Hypothalamus (tissue), 51 donors: ENCODE measurements around the gene SARDH.

Experiments
- DNase-seq, 51 donors: peaks; one replicate each; lab custom pipeline; 2025; lab: John Stamatoyannopoulos, UW

Gene SARDH

DNA sequence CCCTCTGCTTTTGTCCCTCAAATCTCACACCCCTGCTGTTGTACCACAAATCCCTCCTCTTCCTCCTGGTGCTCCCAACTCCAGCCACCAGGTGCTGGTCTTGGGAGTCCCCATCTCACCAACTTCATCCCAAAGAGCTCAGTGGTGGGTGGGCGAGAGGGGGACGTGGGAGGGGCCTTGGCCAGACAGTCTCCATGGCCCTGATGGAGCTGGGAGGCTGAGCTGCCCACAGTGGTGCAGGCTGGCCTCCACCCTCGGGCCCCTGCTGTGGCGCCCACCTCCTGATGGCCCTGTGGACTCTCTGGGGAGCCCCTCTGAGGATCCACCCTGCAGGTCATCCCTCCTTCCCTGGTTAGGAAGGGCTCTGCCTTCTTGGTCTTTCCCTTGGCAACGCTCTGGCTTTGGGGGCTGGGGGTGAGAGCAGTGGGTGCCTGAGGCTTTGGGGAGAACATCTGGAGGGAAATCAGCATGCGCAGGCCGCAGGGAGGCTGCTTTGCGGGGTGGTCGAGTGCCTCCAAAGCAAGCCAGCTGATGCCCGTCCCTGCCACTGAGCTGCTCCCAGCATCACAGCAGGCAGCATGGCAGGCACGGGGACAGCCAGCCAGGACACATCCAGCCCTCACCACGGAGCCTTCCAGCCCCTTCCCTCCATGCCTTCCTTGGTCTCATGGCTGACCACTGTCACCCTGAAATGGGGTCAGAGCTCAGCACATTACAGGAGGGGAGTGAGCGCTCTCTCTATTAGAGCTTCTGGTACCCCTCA lies 121.3 kb downstream of the SARDH start:
- no peak for DNase-seq

DNA sequence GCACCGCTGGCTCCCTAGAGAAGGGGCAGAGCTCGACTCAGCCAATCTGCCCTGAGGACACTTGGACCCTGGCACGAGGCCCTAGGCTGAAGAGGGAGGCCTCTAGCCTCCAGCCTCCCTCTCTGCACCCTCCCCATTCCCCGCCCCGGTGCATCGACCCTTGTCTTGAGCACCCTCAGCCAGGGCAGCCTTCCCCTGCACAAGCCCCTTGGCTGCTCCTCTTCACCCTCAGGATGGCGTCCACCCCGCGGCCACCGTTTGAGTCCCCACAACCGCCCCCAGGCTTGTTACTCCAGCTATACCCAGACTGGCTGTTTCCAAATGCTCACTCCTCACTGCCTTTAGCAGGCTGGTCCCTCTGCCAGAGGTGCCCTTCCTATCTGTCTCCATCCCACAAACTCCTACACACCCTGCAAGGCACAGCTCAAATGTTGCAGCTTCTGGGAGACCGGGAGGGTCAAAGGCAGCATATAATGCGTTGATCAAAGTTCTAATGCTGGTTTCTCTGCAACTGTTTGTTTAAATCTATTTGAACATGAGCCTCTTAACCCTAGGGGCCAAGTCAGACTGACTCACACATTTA lies 122.5 kb downstream of the SARDH start:
- no peak for DNase-seq

DNA sequence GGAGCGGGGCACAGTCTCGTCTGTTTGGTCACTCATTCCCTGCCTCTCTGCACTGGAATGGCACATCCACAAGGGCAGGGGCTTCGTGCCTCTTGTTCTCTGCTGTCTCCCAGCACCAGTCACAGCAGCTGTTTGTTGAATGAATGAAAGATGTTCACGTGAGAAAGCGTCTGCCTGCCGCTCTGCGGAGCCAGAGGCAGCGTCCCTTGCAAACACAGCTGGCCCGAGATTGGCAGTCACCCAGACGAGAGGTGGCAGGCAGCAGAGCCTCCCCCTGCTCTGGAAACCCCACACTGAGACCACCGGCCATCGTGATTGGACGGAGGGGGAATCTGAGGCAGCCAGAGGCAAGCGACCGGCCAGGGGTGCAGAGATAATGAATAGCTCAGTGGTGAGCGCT lies 123.0 kb downstream of the SARDH start:
- no peak for DNase-seq

DNA sequence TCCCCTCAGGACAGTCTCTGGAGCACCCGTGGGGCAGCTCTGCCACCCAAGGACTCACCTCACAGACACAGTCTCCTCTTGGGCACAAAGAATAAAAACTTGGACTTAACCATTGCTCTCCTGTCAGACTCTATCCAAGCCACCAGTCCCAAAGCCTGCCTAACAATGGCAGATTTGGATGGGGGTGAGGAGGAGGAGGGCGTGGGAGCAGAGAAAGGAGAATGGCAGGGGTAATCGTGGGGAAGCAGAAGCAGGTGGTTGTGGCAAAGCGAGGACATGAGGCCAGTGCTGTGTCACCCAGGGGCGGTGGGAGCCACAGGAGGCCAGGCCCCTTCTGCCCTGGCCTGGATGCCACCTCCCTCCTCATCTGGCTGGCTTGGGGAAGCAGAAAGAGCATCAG lies 123.5 kb downstream of the SARDH start:
- no peak for DNase-seq

DNA sequence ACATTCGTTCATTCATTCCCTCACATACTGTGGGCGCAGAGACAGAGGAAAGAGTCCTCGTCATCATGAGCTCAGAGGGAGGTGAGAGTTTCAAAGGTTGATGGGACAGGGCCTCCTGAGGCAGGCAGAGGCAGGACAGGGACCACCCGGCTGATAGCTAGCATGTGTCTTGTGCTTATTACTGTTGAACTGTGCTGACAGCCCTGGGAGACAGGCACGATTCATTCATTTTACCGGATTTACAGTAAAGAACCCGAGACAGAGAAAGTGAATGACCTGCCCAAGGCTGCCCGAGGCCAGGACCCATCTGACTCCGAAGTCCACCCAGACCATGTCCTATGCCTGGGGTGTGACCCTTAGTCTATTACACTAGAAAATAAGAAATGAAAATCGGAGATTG lies 124.1 kb downstream of the SARDH start:
- DNase-seq, result no peak
